ENCODE measurements around the gene YIF1B.
A peak's percentile ranks its signal among the peaks of the same experiment; 100 is the strongest.

YIF1B gene

GRCh38 chr19:38333245-38333644, 17.5 kb upstream of the YIF1B start:
- no peak for DNase-seq

DNA sequence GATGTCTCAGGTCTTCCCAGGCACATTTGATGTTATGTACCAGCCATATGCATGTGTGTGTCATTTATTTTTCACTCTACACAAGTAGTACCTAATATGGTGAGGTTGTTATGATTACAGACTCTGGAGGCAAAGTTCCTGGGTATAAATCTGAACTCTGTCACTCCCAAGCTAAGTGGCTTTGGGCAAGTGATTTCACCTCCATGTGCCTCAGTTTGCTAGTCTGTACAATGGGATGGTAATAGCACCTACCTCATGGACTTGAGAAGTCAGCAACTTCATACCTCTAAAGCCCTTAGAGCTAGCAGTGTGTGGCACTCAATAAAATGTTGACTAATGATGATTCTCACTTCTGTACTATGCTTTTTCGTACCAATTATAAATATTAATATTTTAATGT, 16.0 kb upstream of the YIF1B start:
- DNase-seq = no peak

GRCh38 chr19:38329651-38330050, 13.9 kb upstream of the YIF1B start:
- no peak for DNase-seq

GRCh38 chr19:38326591-38326990, 10.8 kb upstream of the YIF1B start:
- DNase-seq = no peak

DNA sequence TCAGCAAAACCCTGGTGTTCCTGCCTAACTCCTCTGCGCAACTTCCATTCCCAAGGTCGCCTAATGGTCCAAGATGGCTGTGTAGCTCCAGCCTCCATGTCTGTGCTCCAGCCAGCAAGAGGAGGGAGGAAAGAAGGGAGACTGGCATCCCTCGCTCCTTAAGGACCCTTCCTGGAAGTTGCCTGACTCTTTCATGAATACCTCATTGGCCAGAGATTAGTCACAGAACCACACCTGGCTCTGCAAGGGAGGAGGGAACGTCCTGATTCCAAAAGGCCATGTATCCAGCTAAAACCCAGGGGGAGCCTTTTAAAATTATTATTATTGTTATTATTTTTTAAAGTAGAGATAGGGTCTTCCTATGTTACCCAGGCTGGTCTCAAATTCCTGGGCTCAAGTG, 8.7 kb upstream of the YIF1B start:
- DNase-seq = no peak

DNA sequence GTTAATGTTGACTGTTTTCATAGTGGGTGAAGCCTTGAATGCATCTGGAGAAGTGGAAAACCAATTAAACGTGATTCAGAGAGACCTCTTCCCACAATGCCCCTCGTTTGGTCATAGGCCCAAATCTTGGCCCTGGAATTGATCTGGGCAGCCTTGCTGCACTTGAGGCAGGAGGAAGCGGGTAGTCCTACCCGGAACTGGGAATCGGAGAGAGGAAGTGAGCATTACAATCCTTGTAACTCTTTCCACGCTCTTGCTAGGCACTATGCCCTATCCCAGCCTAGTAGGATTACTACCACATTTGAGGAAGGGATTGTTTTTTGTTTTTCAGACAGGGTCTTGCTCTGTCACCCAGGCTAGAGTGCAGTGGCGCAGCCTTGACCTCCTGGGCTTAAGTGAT, 7.5 kb upstream of the YIF1B start:
- DNase-seq = no peak

- no peak for DNase-seq
These were observed 6.0 kb upstream of the YIF1B start for GRCh38 chr19:38321646-38322196.

DNA sequence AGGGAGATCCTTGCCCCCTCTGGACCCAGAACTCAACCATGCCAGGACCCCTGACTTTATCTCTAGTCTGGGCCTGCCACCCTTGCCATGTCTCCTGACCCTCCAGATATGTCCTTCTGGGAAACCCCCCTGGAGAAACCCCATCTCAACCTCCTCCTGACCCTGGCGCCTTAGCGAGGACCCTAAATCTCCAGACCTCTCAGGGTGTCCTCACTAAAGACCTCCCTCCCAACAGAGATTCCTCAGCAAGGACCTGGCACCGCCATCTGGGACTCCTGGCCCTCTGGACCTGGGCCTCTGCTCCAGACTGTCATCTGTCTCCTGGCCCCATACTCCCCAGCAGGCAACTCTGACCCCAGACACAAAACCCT, 5.2 kb upstream of the YIF1B start:
- DNase-seq = no peak

- peak in 1 of 2 experiments; percentile 65 for DNase-seq
These were observed 3.9 kb upstream of the YIF1B start, which contains the start of gene KCNK6 for GRCh38 chr19:38319421-38320258. Gene KCNK6, plus strand, starts transcription at chr19:38319845. Its CDS starts 106 bp downstream, at chr19:38319951.

GRCh38 chr19:38318660-38319059, 2.9 kb upstream of the YIF1B start:
- no peak for DNase-seq

- no peak for DNase-seq
These were observed 1.4 kb upstream of the YIF1B start for GRCh38 chr19:38317104-38317612.

DNA sequence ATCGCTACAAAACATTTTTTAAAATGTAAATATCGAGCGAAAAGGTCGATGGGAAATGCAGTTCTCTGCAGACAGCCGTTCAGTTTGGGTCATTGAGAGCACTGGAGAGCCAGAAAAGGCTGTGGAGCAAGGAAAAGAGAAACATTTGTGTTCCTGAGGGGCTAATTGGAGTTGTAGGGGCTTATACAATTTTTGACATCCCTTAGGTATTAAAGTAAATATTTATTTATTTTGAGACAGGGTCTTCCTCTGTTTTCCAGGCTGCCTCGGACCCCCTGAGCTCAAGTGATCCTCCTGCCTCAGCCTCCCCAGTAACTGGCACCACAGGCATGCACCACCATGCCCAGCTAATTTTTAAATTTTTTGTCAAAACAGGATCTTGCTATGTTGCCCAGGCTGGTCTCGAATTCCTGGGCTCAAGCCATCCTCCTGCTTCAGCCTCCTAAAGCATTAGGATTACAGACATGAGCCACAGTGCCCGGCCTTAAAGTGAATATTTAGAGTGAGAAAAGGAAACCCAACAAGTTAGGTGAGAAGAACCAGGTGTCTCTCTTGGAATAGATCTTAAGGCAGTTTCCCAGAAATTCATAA, 825 bp upstream of the YIF1B start:
- no peak for DNase-seq

DNA sequence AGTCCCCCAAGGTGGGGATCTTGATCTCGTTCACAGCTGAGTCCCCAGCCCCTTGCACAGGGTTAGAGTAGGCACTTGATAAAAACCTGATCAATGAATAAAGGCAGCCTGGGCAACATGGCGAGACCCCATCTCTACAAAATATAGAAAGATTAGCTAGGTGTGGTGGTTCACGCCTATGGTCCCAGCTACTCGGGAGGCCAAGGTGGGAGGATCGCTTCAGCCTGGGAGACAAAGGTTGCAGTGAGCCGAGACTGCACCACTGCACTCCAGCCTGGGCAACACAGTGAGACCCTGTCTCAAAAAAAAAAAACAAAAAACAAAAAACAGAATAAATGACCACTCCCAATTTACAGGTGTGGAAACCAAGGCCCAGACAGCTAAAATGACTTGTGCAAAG, 4.8 kb downstream of the YIF1B start:
- DNase-seq = no peak

DNA sequence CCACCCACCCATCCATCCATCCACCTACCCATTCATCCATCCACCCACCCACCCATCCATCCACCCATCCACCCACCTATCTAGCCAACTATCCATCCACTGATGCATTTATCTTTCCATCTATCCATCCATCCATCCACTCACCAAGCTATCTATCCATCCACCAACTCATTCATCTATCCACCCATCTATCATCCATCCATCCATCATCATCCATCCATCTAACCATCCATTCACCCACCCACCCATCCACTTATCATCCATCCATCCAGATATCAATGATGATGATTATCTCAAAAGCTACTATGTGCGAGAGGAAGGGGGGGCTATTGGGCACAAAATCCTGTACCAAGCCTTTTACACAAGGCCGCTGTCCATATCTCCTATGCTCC, 5.5 kb downstream of the YIF1B start:
- DNase-seq = no peak

GRCh38 chr19:38309615-38310278, 6.0 kb downstream of the YIF1B start:
- DNase-seq = no peak

DNA sequence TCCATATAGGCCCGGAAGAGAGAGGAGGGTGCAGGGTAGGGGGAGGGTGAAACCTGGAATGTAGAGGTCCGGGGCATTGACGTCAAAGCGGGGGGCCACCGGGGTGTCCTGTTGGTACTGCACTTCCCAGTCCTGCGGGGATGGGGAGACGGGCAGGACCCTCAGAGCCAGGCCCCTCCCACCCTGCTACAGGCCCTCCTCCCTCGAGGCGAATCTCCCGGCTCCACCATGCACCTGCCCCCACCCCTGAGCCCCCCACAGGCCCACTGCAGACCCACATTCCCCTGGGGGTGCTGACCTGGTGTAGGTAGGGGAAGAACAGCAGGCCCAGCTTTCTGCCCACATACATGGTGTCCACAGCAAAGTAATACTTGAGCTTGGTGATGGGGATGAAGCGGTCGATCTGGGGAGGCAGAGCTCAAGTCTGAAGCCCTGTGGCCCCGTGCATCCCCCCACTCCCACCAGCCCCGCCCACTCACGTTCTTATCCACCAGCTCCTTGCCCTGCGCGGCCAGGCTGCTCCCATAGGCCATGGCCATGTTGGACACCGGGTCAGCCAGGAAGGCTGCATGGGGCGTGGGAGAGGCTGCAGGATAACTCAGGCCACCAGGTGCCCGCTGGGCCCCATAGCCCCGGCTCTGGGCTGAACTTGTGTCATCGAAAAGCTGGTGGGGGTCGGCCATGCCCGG, 6.7 kb downstream of the YIF1B start:
- DNase-seq = no peak

DNA sequence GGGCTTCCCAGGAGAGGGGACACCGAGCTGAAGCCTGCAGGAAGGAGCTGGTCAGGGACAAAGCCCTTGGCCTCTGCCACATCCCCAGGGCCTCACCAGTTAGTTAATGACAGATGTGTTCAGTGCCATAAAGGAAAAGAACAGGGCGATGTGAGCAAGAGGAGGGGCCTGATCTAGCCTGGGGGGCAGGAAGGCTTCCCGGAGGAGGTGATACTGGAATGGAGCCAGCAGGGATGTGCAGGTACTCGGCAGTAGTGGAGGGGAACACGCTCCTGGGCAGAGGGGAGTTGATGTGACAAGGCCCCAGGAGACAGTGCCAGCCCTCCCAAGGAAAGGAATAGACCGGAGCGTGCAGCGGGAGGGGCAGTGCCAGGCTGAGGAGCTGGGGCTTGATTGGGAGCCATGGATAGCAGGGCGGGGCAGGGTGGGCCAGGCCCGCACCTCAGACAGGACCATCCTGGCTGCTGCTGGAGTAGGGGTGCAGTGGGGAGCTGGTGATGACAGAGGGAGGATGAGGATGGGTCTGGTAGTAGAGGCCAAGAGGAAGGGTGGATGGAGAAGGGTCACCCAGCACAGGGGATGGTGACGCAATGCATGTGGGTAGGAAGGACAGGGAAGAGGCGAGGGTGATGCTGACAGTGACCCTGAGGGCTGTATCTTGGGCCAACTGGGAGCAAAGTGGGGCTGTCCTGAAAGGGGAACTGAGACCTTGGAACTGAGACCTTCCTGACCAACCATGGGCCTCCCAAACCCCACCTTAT, 7.6 kb downstream of the YIF1B start:
- no peak for DNase-seq

DNA sequence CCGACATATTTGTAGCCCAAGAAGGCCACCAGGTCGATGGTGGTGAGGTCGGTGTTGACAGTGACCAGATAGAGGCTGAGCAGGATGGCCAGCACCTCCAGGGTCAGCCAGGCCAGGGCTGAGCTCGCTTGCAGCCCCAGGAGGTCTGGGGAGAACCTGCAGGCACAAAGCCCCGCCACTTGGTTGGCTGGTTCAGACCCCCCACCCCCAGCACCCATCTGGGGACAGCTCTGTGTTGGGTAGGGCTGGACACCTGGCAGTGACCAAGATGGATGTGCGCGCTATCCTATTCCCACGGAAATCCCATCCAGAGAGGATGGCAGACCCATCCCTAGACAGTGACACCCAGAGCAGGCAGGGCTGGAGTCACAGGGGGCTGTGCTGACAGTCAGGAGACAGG, 8.2 kb downstream of the YIF1B start:
- DNase-seq = no peak

- no peak for DNase-seq
These were observed 8.7 kb downstream of the YIF1B start for GRCh38 chr19:38307076-38307475.

GRCh38 chr19:38306236-38306635, 9.5 kb downstream of the YIF1B start:
- no peak for DNase-seq

DNA sequence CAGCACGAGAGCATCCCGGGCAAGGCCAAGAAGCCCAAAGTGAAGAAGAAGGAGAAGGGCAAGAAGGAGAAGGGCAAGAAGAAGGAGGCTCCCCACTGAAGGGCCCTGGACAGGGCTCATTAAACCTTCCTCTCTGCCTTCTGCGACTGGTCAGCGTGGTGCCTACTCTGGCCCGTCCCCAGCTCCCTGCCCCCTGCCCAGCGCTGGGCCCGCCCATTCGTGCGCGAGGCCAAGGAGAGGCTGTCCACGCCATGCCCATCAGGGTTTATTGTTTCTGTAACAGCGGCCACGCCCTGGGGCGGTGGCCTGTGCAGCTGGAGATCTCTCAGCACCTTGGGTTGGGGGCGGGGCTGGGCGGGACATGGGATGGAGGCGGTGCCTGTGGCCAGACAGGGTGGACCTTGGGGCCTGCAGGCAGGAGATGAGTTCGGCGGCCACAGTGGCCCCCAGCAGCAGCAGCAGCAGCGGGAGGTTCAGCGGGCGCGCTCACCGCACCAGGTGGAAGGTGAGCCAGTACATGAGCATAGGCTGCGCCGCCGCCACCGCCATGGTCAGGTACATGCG, 10.8 kb downstream of the YIF1B start:
- DNase-seq = peak; percentile 45 to 89

- DNase-seq = no peak
These were observed 11.3 kb downstream of the YIF1B start for GRCh38 chr19:38304352-38304865.

All from NCI-H526 (cell line).